HEK293 (cell line): Measurements from ENCODE around the gene LYPD6B.

Source experiments
- FEZF1 ChIP-seq: fragments of 450-650 bp; formaldehyde crosslinking; IDR thresholded peaks from 2 replicates; pipeline ENCODE4 v1.5.1; 2016; ENCODE audit warnings: missing biosample characterization, missing genetic modification characterization
- SCRT1 ChIP-seq: fragments of 450-650 bp; formaldehyde crosslinking; IDR thresholded peaks from 2 replicates; pipeline ENCODE4 v1.5.1; 2016; ENCODE audit warnings: missing biosample characterization, missing genetic modification characterization, borderline replicate concordance
- ZBTB21 ChIP-seq: fragments of 450-650 bp; formaldehyde crosslinking; IDR thresholded peaks from 2 replicates; pipeline ENCODE4 v1.5.1; 2017; ENCODE audit warnings: missing biosample characterization, missing genetic modification characterization
- ZBTB26 ChIP-seq: fragments of 450-650 bp; formaldehyde crosslinking; optimal IDR thresholded peaks from 2 replicates; pipeline ENCODE3; 2016; ENCODE audit warnings: missing biosample characterization, mild to moderate bottlenecking, missing genetic modification characterization
- ZEB2 ChIP-seq: fragments of 450-650 bp; formaldehyde crosslinking; IDR thresholded peaks from 2 replicates; pipeline ENCODE4 v1.5.1; 2016; ENCODE audit warnings: missing biosample characterization, missing genetic modification characterization
- ZNF175 ChIP-seq: fragments of 450-650 bp; formaldehyde crosslinking; IDR thresholded peaks from 2 replicates; pipeline ENCODE4 v1.5.1; 2016; ENCODE audit warnings: missing biosample characterization, missing genetic modification characterization
- ZNF19 ChIP-seq: fragments of 450-650 bp; formaldehyde crosslinking; IDR thresholded peaks from 2 replicates; pipeline ENCODE4; 2016; ENCODE audit warnings: missing biosample characterization, missing genetic modification characterization, low read depth
- ZNF24 ChIP-seq: fragments of 450-650 bp; formaldehyde crosslinking; IDR thresholded peaks from 2 replicates; pipeline ENCODE4 v1.5.1; 2016; ENCODE audit warnings: missing biosample characterization, missing genetic modification characterization
- ZNF501 ChIP-seq: fragments of 450-650 bp; formaldehyde crosslinking; IDR thresholded peaks from 2 replicates; pipeline ENCODE4 v1.5.1; 2016; ENCODE audit warnings: missing biosample characterization, missing genetic modification characterization
- ZSCAN18 ChIP-seq: fragments of 450-650 bp; formaldehyde crosslinking; IDR thresholded peaks from 2 replicates; pipeline ENCODE4 v1.5.1; 2016; ENCODE audit warnings: missing biosample characterization, missing genetic modification characterization
- TF ChIP-seq, protein P1 (sequence below): fragments of 450-650 bp; formaldehyde crosslinking; IDR thresholded peaks from 2 replicates; pipeline ENCODE4 v1.5.1; 2016; ENCODE audit warnings: missing biosample characterization, missing genetic modification characterization
- TF ChIP-seq, protein P2 (sequence below): fragments of 450-650 bp; formaldehyde crosslinking; IDR thresholded peaks from 2 replicates; pipeline ENCODE4 v1.5.1; 2017; ENCODE audit warnings: missing biosample characterization, missing genetic modification characterization

GRCh38 chr2:149191915-149192314 is 153.4 kb downstream of the LYPD6B start:
- TF ChIP-seq, protein P1, sequence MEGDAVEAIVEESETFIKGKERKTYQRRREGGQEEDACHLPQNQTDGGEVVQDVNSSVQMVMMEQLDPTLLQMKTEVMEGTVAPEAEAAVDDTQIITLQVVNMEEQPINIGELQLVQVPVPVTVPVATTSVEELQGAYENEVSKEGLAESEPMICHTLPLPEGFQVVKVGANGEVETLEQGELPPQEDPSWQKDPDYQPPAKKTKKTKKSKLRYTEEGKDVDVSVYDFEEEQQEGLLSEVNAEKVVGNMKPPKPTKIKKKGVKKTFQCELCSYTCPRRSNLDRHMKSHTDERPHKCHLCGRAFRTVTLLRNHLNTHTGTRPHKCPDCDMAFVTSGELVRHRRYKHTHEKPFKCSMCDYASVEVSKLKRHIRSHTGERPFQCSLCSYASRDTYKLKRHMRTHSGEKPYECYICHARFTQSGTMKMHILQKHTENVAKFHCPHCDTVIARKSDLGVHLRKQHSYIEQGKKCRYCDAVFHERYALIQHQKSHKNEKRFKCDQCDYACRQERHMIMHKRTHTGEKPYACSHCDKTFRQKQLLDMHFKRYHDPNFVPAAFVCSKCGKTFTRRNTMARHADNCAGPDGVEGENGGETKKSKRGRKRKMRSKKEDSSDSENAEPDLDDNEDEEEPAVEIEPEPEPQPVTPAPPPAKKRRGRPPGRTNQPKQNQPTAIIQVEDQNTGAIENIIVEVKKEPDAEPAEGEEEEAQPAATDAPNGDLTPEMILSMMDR = no peak
- TF ChIP-seq ZSCAN18 = no peak
- no peak for TF ChIP-seq ZBTB21 (tag by site-specific recombination)
- TF ChIP-seq, protein P2, sequence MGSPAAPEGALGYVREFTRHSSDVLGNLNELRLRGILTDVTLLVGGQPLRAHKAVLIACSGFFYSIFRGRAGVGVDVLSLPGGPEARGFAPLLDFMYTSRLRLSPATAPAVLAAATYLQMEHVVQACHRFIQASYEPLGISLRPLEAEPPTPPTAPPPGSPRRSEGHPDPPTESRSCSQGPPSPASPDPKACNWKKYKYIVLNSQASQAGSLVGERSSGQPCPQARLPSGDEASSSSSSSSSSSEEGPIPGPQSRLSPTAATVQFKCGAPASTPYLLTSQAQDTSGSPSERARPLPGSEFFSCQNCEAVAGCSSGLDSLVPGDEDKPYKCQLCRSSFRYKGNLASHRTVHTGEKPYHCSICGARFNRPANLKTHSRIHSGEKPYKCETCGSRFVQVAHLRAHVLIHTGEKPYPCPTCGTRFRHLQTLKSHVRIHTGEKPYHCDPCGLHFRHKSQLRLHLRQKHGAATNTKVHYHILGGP (tag by site-specific recombination) = no peak
- TF ChIP-seq ZNF24 = no peak
- TF ChIP-seq FEZF1 (tag by site-specific recombination) = no peak
- no peak for TF ChIP-seq SCRT1 (tag by site-specific recombination)
- TF ChIP-seq ZNF175 (tag by site-specific recombination) = no peak
- TF ChIP-seq ZNF19 (tag by site-specific recombination) = no peak
- no peak for TF ChIP-seq ZBTB26 (tag by site-specific recombination)
- no peak for TF ChIP-seq ZEB2 (tag by site-specific recombination)
- no peak for TF ChIP-seq ZNF501 (tag by site-specific recombination)
